ENCODE data around the gene ZNF518B.

The ZNF518B gene

DNA sequence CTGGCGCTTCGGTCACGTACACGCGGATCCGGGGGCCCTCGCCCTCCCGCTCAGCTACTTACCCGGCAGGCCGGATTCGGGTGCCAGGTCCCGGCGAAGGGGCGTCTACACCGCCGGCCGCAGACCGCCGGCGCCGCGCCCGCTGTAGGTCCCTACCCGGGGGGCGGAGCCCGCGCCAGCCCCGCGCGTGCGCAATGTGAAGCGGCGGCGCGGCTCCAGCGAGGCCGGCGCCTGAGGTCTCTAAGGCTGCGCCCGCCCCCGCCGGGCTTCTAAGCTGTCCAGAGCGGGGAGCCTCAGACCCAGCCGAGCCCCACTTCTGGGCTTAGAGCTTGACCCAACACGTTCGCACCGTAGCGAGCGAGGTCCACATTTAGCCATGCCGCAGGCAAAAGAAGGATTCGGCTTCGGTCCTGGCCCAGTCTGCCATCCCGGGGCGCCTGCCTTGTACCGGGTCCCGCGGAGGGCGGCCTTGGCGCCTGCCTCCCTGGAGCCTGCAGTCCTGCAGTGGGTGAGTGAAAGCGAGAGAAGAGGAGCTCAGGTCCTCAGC, at the start of gene ZNF518B:
Gene ZNF518B, minus strand, starts transcription at position 172 of the 547 bp plus-strand sequence. CDS start 11,098 bp downstream, outside the sequence.
- peak; percentile 86 for DNase-seq

DNA sequence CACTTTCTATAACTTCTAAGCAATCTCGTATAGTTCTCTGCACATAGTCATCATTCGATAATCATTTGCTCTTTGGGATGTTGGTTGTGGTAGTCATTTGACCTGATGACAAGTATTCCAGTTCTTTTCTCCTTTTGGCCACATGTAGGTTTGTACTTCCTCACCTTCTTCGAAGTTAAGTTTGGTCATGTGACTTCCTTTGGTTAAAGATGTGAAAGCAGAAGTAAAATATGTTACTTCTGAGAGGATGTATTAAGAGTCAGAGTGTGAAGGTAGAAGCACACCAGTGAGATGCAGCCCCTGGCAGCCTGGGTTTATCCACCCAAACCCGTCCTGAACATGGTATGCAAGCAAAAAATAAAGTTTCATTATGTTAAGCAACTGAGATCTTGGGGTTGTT, 48.9 kb upstream of the ZNF518B start:
- no peak for DNase-seq

- DNase-seq, result no peak
Observed at GRCh38 chr4:10504570-10505179, 47.4 kb upstream of the ZNF518B start.

DNA sequence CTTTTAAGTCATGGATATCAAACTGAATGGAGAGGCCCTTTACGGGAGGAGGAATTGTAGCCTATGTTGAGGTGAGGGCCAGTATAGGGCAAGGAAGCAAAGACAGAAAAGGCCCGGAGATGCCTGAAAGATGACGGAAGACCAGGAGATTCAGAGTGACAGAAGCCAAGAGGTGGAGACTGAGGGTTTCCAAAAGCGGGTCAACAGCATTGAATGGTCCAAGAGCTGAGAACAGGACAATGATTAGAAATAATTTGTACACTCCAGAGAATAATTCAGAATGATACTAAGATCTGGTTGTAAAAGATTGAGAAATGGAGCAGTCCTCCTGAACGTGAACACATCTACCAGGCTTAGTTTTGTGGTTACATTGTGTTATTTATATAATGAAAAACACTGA, 45.5 kb upstream of the ZNF518B start:
- DNase-seq, result no peak

GRCh38 chr4:10500776-10501175, 43.5 kb upstream of the ZNF518B start:
- no peak for DNase-seq

DNA sequence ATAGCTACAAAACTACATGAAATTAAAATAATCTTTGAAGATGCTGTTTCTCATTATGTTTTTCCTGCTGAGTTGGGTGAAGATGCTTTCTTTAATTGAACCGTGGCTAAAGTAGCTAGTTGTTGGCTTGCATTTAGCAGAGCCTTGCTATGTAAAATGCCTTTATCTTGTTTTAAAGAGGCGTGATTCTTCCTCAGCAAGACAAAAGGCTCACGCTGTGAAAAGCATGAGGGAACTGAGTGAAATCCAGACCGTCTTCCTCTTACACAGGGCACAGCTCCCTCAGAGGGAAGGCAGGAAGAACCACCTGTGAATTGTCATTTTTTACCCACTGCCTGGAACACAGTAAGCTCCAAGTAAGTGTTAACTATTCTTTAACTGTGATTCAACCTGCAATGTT, 39.0 kb upstream of the ZNF518B start:
- DNase-seq, result no peak

GRCh38 chr4:10495651-10496050, 38.4 kb upstream of the ZNF518B start:
- no peak for DNase-seq

- DNase-seq, result no peak
Observed at GRCh38 chr4:10492464-10492863, 35.2 kb upstream of the ZNF518B start.

- DNase-seq, result no peak
Observed at GRCh38 chr4:10491401-10491800, 34.2 kb upstream of the ZNF518B start.

GRCh38 chr4:10490996-10491395, 33.8 kb upstream of the ZNF518B start:
- no peak for DNase-seq

DNA sequence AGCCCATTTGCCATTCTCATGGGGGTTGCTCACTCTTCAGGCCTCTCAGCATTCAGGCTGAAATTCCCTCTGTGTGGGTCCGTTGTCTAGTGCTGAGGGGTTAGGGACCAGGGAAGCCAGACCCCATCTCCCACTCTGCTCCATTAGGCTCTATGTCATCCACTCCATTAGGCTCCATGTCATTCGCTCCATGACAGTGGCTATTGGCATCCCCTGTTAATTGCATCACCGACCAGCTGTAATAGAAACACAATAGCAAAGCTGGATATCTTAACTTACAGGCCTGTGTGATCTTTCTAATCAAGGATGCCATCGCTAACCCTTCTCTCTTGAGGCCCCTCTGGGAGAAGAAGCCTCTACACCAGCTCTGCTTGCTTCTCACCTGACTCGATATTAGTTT, 25.7 kb upstream of the ZNF518B start:
- DNase-seq, result no peak

GRCh38 chr4:10480616-10481015, 23.4 kb upstream of the ZNF518B start:
- DNase-seq, result no peak

DNA sequence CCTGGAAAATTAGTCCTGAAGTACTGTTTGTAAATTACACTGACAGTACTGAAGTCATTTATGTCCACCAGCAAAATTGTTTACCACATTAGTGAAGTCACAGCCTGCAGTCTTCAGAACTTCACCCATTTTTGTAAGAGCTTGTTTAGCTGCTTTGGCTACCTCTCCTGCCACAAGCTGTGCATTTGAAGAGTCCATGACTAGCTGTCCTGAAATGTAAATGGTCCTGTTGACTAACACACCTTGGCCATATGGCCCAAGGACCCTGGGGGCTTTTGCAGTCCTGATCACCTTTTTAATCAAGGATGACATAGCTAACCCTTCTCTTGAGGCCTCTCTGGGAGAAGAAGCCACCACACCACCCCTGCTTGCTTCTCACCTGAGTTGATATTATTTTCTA, 21.4 kb upstream of the ZNF518B start:
- DNase-seq, result no peak

DNA sequence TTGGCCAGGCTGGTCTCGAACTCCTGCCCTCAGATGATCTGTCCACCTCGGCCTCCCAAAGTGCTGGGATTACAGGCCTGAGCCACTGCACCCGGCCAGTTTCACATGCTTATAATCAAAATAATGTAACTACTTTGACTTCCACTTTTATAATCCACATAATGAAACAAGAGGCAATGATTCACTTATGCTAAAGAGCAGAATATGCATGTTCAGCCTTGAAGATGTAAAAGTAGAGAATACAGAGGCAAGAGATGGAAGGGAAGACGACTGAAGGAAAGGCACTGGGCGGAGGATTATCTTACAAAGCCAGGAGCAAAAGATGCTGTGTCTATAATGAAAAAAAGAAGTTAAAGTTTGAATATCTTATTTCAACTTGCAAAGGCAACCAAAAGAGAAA, 13.3 kb upstream of the ZNF518B start:
- DNase-seq, result no peak

- no peak for DNase-seq
Observed at GRCh38 chr4:10466161-10466560, 8.9 kb upstream of the ZNF518B start.

DNA sequence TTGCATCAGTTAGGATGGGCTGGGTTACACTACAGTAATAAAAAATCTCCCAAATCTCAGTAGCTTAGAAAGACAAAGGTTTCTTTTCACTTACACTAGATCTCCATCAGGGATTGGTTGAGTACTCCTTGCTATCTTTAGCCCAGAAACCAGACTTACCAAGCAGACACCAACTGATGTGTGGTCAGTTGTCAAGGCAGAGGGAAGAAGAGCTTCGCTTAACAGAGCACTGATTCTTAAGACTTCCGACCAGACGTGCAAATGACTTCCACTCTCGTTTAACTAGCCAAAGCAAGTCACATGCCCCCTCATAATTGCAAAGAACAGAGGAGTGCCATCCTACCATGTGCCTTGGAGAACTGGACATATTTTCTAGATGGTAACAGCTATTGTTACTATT, 5.7 kb upstream of the ZNF518B start:
- no peak for DNase-seq

GRCh38 chr4:10461850-10462400, 4.7 kb upstream of the ZNF518B start:
- DNase-seq, result no peak

DNA sequence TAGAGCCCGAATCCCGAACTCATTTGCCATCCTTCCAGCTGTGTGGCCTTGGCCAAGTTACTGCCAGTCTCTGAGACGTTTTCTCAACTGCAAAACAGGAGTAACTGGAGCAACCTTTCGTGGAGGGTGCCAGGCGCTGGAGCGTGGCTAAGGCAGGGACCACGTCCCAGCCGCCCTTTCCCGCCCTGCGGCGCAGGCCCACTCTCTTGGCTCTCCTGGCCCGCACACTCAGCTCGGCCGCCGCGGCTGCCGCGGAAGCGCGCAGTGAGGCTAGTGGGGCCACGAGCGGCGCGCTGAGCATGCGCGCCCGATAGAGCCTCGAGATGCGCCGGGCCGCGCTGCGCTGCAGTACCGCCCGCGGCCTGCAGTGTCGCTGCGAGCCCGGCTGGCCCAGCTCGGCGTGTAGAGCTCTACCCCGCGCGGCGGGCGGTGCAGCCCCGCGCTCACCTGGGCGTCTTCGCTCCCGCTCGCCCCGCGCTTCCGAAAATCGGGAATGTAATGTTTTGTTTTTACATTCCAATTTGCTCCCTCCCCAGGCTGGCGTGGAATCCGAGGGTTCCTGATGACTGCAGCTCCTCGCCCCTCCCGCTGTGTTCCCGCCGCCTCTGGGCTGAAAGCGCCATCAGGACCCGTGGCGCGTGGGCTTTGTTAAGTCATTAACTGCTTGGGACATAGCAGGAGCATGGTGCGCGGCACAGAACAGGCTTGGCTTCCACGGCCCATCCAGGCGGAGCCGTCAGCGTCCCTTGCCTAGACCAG, 4.0 kb upstream of the ZNF518B start:
- peak; percentile 82 for DNase-seq

DNA sequence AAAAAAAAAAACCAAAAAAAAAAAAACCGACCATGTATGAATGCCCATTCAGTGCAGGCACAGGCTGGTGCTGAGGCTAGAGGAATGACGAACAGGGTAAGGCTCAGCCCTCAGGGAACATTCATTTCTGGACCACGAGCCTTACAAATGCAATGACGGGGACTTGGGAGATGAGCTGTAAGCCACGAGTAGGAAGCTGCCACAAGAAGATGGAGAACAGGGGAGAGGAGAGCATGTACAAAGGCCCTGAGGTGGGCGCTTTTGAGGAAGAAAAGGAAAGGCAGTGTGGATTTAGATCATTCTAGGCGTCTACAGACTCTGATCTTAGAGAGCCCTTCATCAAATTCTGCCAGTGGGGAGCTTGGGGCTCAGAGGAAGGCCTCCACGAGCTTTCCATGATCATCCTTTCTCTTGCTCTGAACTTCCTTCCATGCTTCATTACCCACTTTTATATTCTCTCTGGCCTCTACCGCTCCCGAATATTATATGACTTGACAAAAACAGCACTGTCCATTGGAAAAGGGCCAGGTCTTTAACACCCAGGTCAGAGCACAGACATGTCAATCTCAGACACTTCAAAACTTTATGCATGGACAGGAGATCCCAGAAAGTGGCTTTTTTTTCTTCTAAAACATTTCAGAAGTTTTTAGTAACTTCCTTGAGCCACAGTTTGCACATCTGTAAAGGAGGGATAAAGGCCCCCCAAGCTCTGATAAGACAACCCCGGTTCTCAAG, 3.3 kb upstream of the ZNF518B start:
- no peak for DNase-seq

GRCh38 chr4:10459305-10459704, 2.1 kb upstream of the ZNF518B start:
- DNase-seq, result no peak

GRCh38 chr4:10458177-10458576, 951 bp upstream of the ZNF518B start:
- no peak for DNase-seq

- peak; percentile 69 for DNase-seq
Observed at GRCh38 chr4:10456595-10457254, 501 bp downstream of the ZNF518B start.

- no peak for DNase-seq
Observed at GRCh38 chr4:10456260-10456594, 999 bp downstream of the ZNF518B start.

All from CD4-positive, alpha-beta T cell treated with Interleukin-6 for 4 hours (primary cell).